Measurements from ENCODE around the gene KIAA0319L.
A peak's percentile ranks its signal among the peaks of the same experiment; 100 is the strongest.

Gene KIAA0319L

DNA sequence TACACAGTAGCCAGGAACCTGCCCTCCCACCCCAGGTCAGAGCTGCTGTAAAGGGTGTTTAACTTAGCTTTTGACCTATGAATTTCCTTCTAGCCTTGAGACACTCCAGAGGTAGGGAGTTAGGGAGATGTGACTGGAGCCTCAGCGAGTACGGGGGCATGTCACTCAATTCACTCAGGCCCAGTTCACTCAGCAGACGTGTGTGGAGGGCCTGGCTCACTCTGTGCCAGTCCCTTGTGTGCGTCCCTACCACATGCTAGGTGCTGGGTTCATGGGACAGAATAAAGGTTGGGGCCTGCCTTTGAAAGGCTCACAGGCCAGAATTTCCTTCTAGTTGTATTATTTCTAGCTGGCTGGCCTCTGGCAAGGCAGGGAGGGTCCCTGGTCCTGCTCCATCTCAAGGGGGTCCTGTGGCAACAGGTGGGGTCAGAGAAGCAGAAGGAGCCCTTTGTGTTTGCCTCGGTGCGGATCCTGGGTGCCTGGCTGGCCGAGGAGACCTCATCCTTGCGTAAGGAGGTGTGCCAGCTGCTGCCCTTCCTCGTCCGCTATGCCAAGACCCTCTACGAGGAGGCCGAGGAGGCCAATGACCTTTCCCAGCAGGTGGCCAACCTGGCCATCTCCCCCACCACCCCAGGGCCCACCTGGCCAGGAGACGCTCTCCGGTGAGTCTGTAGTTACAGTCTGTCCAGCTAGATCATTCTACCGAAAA lies 4.9 kb upstream of the KIAA0319L start:
- no peak for DNase-seq

DNA sequence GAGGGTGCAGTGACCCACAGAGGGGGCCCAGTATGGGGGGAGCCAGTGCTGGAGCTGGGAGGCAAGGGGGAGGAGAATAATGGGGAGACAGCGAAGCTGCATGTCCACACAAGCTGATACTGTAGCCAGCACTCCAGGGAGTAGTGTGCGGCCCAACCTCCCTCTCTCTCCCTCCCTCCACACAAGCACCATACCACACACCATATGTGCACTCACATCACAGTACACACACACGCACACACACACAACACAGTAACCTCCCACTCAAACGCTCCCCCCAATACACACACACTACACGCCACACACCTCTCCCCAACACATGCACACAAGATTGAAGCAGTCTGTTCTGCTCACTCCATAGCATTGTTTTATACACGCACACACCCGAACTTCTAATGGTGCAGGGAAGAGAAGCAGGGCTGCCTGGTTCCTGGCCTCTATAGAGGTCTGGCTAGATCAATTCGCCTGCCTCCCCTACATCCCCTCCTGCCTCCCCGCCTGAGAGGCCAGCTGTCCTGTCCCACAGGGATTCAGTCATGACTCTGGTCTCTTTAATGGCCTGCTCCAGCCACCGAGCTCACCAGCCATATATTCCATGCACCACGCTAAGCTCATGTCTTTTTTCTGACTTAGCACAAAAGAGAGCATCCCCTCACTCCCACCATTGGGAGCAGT lies 4.2 kb upstream of the KIAA0319L start:
- DNase-seq, result no peak

DNA sequence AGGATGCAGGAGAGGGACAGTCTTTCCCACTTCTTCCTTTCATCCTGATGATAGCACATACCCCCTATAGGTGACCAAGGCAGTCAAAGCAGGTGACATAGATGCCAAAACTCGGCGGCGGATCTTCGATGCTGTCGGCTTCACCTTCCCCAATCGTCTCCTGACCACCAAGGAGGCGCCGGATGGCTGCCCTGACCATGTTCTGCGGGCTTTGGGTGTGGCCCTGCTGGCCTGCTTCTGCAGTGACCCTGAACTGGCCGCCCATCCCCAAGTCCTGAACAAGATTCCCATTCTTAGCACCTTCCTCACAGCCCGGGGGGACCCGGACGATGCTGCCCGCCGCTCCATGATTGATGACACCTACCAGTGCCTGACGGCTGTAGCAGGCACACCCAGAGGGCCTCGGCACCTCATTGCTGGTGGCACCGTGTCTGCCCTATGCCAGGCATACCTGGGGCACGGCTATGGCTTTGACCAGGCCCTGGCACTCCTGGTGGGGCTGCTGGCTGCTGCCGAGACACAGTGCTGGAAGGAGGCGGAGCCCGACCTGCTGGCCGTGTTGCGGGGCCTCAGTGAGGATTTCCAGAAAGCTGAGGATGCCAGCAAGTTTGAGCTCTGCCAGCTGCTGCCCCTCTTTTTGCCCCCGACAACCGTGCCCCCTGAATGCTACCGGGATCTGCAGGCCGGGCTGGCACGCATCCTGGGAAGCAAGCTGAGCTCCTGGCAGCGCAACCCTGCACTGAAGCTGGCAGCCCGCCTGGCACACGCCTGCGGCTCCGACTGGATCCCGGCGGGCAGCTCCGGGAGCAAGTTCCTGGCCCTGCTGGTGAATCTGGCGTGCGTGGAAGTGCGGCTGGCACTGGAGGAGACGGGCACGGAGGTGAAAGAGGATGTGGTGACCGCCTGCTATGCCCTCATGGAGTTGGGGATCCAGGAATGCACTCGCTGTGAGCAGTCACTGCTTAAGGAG lies 3.3 kb upstream of the KIAA0319L start:
- no peak for DNase-seq

DNA sequence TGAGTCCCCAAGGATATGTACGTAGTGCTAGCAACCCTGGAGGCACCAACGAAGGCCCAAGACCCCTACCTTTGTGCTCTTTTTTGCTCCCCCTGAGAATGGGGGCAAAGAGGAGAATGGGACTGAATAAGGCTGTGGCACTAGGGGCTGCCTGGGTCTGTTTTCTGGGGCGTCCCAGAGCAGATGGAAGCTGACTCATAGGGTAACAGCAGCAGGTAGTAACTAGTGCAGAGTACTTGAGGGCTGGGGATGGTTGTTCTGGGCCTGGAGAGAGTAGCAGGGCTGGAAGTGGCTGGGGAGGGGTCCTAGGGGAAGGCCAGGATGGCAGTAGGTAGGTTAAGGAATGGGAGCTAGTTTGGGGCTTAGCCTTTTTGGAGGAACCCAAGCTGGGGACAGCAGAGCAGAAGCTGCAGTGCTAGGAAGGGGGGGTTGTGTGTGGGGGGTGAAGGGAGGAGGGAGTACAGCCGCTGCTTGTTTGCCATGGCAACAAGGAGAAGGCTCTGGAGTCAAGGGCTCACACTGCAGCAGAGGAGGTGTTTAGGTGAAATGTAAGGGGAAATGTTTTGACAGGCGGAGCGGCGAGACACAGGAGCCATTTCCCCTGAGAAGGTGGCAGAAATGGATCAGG lies 2.2 kb upstream of the KIAA0319L start:
- no peak for DNase-seq

DNA sequence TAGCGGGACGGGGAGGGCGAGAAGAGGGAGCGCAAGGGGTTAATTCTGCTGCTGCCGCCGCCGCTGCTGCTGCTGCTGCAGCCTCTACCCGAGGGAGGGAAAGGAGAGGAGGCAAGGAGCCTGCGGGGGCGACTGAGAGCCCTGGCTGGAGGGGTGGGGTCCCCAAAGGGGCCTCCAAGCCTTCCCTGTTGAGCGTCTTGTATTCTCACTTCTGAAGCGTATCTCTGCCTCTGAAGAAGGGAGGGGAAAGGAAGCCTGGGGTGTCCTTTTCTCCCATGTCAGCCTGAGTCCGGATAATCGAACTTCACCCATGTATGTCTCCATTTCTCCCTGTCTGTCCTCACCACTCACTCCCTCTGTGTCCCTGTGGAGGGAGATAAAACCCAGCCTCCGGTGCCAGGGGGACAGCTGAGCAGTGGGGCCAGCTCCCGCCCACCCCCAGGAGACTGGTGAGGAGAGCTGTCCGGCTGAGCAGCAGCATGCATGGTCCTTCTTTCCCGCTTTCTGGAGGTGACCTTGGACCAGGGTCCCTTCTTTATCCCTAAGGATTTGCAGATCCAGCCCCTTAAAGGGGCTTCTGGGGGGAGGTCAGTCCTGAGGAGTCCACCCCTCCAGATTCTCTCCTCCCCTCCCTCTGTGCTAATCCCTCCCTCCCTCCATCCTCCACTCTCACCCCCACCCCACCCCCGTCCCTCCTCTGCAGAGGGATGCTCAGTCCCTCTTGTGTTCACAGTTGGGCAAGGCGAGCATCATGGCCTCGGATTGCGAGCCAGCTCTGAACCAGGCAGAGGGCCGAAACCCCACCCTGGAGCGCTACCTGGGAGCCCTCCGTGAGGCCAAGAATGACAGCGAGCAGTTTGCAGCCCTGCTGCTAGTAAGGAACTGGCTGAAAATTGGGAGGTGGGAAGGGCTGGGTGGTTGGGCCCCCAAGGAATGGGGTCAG lies 1.4 kb upstream of the KIAA0319L start:
- DNase-seq, result no peak

DNA sequence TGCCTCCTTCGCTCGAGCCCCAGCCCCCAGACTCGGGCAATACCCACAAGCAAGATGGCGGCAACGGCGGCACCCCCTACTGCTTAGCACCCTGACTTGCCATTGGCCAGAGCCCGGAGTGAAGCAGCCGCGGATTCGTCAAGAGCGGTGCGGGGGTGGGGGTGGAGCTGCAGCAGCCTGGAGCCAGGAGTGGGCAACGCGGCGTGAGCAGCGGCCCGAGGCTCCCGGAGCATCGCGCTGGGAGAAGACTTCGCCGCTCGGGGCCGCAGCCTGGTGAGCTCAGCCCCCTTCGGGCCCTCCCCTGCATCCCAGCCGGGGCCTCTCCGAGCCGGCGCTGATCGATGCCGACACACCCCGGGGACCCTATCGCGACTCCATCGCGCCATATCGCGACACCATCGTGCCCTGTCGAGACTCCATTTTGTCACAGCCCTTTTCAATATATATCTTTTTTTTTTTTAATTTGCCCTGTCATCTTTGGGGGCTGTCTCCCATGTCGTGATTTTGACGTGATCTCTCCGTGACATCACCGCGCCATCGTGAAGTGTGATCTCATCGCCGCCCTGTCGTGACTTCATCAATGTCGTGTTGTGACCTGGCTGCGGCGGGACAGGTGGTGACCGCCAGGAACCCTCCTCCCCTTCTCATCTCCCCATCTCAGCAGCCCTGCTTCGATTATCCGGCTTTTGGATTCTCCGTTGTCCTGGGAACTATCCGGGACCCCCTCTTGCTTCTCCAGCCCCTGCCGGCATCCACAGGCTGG lies 589 bp upstream of the KIAA0319L start, which contains the start of gene NCDN:
Gene NCDN (plus strand): TSS at position 189 of the 763 bp plus-strand sequence. CDS start 392 bp downstream, at position 581.
- peak; percentile 98 for DNase-seq

DNA sequence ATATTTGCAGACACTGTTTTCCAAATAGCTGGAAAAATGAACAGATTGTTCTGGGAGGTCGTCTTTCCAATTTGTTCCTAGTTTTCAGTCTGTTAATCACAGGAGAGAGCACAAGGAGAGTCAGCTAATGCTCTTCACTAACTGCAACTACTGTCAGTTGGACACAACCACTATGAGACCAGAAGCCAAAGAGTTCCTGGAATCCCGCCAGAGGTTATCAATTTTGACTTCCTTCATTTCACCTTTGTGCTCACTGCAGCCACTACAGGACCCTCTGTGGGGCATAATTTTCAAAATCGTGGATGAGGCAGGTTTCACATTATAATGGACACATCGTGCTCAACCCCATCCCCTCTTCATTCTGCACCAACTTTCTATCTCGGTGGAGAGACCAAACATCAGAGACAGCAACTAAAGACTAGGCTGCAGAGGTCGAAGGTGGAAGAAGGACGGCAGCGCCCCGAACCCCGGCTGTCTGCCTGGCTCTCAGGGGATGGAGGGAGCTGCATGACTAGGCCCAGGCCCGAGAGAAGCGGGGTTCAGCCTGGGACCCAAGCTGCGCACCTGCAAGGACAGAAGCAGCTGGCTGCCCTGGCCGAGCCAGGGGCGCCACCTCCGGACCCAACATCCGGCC lies 602 bp downstream of the KIAA0319L start:
- no peak for DNase-seq

DNA sequence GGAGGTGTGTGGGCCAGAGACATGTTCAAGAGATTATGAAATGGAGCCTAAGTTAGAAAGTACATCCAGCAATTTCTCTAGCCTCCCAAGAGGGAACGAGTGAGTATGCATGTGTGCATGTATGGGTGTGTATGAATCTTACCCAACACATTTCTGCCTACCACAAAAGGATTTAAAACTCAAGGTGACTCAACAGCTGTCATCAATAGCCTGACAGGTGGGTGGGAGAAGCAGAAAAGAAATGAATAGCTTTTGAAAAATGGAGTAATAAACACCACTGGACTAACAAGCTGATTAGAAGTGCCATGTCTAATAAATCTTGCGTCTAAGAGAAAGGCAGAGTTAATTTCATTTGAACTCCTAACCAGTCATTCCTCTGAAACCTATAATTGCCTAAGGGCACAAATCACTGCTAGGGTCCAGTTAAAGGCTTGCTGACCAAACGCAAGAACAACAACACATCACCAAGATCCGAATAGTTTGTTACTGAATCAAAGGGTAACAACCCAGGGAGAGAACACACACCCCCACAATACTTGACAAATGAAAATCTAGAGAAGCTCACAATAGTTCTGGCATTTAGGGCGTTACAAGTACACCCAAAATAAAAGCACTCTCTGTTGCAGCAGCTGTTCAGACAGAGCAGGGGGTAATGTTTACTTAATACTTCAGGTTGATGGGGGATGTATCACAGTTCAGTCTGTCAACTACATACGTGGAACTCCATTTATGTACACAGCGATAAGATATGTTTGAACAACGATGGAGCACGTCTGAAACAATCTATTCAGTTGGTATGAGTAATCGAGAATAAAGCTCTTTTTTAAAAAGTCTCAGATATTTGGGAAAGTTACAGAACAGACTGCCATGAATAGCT lies 1.4 kb downstream of the KIAA0319L start:
- no peak for DNase-seq

DNA sequence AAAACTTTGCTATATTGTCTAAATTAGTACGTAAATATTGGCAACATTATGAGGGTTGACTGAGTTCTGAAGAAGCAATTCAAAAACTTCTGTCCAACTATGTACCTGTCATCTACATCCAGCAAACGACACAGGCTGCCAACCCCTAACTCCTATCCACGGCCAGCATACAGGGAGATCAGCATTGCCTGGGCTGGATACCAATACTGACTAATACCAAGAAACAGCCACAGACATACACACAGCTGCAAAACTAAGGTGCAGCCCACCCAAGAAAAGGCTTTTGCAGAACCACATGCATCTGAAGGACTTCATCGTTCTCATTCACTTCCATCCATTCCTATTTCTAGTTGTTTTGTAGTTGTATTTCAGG lies 2.0 kb downstream of the KIAA0319L start:
- no peak for DNase-seq

DNA sequence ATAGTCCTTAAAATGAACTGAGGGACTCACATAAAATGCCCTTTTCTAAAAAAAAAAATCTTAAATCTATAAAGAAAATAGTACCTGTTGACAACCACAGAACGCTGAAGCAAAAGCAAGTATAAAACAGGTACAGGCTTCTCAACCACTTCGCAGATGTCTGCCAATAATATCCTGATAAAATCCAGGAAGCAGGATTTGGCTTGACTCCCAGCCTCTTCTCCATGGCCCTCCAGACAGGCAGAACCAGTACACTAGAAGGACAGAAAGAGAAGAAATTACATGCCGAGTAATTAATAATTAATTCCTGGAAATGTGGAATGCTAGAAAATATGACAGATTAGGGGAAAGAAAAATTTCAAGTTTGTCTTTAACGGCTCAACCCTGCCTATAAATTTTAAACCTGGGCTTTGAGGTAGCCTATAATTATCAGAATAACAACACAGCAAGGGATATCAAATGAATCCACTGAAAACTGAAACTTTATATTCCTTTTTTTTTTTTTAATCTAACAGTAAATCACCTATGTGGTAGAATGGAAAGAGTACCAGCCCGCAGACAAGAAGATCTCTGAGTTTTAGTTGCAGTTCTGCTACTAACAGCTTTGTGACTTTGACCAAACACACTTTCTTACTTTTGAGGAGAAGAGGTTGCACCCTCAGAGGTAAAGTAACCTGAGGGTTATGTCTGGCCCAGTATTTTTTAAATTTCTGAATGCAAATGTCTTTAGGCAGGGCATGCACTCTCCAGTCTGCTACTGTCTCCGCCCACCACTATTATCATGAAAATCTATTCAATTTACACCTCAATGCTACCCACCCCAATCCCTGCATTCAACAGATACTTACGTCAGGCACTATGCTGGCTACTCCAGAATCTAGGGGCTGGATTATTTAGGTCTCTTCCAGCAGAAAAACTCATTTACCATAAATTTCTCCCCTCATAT lies 2.7 kb downstream of the KIAA0319L start:
- DNase-seq, result no peak

DNA sequence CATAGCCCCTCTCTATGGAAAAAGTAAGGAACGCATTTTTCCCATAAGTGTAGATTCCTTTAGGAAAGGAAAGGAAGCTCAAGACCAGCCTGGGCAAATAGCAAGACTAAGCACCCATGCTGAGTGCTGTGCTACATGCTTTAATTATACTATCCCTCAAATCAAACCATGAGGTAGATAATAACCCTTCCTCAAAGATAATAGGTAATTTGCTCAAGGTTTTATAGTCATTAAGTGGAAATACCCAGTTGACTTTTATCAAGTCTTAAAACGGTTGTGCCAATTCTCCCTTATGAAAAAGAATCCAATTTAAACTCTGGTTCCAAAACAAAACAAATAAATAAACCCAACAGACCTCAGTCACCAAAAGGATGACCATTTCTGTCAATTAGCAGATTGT lies 3.4 kb downstream of the KIAA0319L start:
- no peak for DNase-seq

DNA sequence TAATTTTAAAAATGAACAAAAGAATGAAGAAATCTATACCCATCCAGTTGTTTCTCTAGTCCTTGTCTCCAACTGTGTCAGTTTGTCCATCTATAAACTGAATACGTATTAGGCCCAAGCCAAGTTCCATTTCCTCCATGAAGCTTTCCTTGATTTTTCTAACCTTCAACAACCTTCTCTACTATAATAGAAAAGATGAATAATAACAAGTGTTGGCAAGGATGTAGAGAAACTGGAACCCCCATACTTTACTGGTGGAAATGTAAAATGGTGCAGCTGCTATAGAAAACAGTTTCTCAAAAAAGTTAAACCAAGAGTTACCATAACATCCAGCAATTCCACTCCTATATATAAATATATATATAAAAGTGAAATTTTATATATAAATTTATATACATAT lies 10.6 kb downstream of the KIAA0319L start:
- no peak for DNase-seq

DNA sequence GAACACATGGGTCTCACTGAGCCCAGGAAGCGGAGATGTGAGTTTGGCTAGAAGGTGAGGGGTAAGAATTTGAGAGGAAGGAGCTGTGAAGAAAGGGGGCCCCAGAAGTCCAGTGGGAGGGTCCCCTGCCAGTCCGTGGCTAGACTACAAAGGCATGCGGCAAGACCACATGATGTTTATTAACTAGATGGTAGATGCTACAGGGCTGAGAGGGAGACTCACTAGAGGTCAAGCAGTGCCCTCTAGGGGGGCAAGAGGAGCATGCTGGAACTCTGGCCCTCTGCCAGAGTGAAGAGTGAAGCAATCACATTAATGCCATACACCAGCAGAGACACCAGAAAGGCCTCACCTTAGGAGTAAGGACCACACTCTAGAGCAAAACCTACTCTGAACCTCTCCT lies 12.2 kb downstream of the KIAA0319L start:
- DNase-seq, result peak; percentile 76

DNA sequence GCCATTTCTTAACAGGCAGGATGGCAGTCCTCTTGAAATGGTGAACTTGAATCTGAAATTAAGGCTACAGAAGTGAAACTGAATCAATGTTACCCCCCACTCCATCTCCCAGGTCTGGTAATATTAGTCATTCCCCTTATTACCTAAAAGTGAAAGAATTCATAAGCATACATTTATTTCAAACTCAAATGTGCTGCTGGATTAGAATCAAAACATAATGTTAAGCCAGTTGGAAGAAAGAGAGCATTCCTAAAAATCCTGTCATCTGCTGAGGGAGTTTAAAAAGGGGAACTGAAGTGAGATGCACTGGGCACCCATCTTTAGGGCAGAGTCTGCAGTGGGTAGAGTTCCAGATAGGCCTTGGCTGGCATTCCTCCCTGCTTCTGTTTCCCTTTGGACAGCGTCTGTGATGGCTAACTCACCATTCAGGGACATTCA lies 17.4 kb downstream of the KIAA0319L start:
- peak; percentile 65 for DNase-seq

DNA sequence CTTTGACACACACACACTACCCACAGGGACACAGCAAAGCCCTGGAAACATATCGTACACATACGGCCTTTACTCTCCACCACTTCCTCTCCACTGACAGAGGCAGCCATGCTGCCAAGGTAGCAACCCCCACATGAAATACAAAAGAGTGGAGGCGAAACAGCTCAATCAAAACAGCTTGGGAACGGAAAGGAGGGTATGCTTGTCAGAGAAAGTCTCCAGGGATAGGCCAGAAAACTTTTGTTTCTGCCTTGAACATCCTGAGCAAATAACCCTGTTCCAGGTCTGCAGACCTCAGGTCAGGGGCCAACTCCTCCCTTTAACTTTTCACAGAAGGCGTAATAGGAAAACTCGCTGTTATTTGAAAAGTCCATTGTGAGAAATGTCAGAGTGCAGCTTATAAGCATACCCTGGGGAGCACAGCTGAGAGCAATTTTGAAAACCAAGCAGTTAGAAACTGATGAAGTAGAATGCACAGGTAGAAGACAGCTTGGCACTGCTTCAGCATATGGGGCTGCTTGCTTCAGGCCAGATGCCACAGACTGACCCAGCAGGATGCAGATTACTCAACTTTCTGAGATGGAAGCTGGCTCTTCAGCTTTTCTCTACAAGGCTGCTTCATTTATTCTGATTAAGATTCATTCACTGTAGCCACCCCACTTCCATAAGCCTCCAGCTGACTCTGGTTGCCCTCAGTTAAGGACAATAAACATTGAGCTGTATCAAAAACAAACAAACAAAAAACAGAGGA lies 18.0 kb downstream of the KIAA0319L start:
- DNase-seq, result peak; percentile 31

DNA sequence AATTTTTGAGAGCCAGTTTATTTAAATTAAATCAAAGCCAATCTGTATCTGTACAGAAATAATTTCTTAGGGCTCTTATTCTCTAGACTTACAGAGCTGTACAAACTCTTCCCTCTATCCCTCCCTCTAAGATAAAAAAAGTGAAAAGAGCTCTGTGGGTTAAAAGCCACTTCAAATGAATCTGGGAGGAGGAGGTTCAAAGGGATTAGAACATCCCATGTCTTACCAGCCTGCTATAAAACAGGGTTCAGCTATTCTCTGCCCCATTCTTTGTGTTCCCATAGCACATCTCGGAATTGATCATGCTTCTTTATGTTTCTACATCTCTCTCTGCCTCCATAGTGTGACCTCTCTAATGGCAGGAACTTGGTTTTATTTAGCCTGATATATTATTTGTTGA lies 19.4 kb downstream of the KIAA0319L start:
- DNase-seq, result no peak

DNA sequence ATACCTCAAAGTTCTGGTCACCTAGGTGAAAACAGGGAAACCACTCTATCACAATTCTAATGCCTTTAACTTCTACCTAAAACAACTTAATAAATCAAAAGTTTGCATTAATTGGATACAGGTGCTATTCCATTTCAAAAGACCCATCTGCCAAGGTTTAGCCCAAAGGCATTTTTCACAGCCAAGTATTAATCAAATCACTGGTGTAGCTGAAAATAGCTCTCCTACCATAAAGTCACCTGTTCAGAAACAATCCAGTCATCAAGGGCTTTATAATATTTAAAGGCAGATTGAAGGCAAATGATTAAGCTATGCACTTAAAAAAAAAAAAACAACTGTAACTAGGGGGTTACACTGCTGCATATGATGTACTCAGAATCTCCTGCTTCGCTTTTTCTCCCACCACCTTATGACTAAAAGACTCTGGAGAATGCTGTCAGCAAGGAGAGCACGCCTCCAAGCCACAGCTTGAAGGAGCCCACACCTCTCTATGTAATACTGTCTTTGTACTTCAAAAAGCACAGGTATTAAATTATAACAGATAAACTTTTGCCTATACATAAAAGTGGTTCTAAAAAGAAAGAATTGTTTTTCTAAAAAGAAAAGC lies 20.5 kb downstream of the KIAA0319L start:
- DNase-seq, result no peak
